Measurements from ENCODE around the gene RGS1.

DNA sequence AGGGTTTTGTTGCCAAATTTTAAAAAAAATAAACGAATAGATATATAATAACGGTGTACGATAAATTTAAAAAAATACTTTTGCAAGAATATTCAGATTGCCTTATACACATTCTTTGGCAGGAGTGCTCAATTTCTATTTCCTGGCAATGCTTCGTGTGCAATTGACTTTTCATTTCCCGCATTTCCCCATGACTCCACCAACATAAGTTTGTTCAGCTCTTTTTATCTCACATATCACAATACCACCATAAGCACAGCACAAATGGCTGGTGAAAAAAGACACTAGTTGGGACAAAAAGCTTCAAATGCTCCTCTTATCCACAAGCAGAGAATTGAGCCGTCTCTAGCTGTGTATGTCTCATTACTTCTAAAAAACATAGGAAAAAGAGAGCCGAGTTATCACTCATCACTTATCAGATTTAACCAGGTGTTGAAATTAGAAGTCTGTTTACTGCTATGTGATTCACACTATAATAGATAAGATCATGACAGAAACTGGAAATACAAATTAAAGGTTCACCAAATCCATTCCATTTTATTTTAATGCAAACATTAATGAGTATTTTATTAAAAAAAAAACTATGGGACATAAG lies 28.9 kb upstream of the RGS1 start:
- no peak for TF ChIP-seq CTCF (IDR thresholded peaks at IDR 0.05)
- TF ChIP-seq POLR2AphosphoS5 (IDR thresholded peaks at IDR 0.05; ENCODE audit: insufficient read depth in 1 of 2, low read depth in 1 of 2), result no peak

Data from vagina (tissue), 2 donors.